COLO829 (cell line): Measurements from ENCODE around the gene KLK10.
A peak's percentile ranks its signal among the peaks of the same experiment; 100 is the strongest.

Experiments used
- DNase-seq: peaks from one replicate; pipeline ENCODE4 v3.0.0; 2012; ENCODE audit warnings: low spot score

KLK10 gene

GRCh38 chr19:51025809-51026553 lies 6.5 kb upstream of the KLK10 start:
- no peak for DNase-seq

- no peak for DNase-seq
These were observed 5.9 kb upstream of the KLK10 start for GRCh38 chr19:51025401-51025800.

- DNase-seq, result no peak
These were observed 5.4 kb upstream of the KLK10 start for GRCh38 chr19:51024924-51025323.

GRCh38 chr19:51023946-51024345 lies 4.4 kb upstream of the KLK10 start:
- DNase-seq, result no peak

- no peak for DNase-seq
These were observed 3.0 kb upstream of the KLK10 start for GRCh38 chr19:51022526-51022925.

GRCh38 chr19:51020988-51021651 lies 1.6 kb upstream of the KLK10 start:
- DNase-seq, result peak; percentile 71

- no peak for DNase-seq
These were observed 565 bp downstream of the KLK10 start for GRCh38 chr19:51018745-51019543.

GRCh38 chr19:51016798-51017683 lies 2.5 kb downstream of the KLK10 start:
- peak; percentile 41 for DNase-seq

GRCh38 chr19:51015691-51016267 lies 3.7 kb downstream of the KLK10 start:
- DNase-seq, result no peak

- DNase-seq, result no peak
These were observed 5.3 kb downstream of the KLK10 start for GRCh38 chr19:51014242-51014641.

- DNase-seq, result no peak
These were observed 6.8 kb downstream of the KLK10 start for GRCh38 chr19:51012661-51013190.

GRCh38 chr19:51010066-51010795 lies 9.3 kb downstream of the KLK10 start:
- DNase-seq, result no peak

GRCh38 chr19:51009061-51009891 lies 10.2 kb downstream of the KLK10 start:
- no peak for DNase-seq

- DNase-seq, result no peak
These were observed 12.0 kb downstream of the KLK10 start for GRCh38 chr19:51007488-51007887.

- no peak for DNase-seq
These were observed 13.1 kb downstream of the KLK10 start for GRCh38 chr19:51006406-51006805.

- no peak for DNase-seq
These were observed 14.3 kb downstream of the KLK10 start for GRCh38 chr19:51005248-51005647.

GRCh38 chr19:51003316-51003715 lies 16.2 kb downstream of the KLK10 start:
- DNase-seq, result no peak

- DNase-seq, result peak; percentile 72
These were observed 16.8 kb downstream of the KLK10 start for GRCh38 chr19:51002542-51003311.

GRCh38 chr19:51002089-51002532 lies 17.4 kb downstream of the KLK10 start:
- DNase-seq, result no peak
